ENCODE data around the gene ARID3B.
"Not testable (repeated sequence)": the region's sequence is repeated elsewhere in the genome, so short reads cannot be mapped to it uniquely, and the experiment has no call there.

The ARID3B gene, protein sequence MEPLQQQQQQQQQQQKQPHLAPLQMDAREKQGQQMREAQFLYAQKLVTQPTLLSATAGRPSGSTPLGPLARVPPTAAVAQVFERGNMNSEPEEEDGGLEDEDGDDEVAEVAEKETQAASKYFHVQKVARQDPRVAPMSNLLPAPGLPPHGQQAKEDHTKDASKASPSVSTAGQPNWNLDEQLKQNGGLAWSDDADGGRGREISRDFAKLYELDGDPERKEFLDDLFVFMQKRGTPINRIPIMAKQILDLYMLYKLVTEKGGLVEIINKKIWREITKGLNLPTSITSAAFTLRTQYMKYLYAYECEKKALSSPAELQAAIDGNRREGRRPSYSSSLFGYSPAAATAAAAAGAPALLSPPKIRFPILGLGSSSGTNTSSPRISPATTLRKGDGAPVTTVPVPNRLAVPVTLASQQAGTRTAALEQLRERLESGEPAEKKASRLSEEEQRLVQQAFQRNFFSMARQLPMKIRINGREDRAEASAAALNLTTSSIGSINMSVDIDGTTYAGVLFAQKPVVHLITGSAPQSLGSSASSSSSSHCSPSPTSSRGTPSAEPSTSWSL

DNA sequence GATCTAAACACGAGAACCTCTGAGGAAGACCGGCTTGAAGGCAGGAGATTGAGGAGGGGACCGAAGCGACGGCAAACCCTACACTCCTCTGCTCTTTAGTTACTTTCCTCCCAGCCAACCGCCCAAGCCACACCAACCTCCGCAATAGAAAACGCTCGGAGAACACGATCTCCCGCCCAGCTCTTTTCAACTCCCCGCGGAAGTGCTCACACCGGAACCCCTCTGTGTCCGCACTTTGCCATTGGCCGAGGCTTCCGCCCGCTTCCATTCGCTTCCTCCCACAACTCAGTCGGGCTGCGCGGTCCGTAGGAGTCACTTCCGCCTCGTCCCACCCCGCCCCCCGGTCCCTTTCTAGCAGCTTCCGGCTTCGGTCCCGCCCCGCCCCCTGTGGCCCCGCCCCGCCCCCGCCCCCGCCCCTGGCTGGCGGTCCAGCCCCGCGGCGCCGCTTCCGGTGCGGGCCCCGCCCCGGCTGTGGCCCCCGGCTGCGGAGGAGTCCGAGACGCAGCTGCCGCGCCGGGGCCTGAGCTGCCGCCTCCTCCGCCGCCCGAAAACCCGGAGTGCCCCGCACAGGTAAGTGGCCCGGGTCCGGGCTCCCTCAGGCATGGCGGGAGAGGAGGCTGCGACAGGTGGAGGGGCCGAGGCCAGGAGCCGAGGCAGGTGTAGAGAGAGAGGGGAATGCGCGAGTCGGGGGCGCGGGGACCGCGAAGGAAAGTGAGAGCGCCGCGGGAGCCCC lies at the start of gene ARID3B:
ARID3B (plus strand) TSS at position 460 of the 733 bp plus-strand sequence. CDS start 2,717 bp downstream, outside the sequence.
- ATAC-seq = peak; percentile 88

DNA sequence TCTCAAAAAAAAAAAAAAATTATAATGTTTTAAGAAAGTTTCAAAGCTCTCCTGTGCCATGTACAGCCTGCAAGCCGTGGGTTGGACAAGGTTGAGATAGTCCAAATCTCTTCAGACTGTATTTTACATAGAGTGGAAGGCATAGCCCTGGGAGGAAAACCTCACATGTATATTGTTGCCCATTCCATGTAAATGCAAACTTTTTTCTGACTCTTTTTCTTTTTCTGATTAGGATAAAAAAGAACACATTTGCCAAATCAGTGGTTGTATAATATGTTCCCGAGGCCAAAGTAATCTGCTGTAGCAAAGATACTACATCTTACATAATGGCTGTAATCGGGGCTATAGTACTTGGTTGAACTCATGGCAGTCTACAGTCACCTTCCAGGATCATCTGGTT lies 44.4 kb upstream of the ARID3B start:
- no peak for ATAC-seq

- no peak for ATAC-seq
Measured at GRCh38 chr15:74497584-74497983, 43.4 kb upstream of the ARID3B start.

DNA sequence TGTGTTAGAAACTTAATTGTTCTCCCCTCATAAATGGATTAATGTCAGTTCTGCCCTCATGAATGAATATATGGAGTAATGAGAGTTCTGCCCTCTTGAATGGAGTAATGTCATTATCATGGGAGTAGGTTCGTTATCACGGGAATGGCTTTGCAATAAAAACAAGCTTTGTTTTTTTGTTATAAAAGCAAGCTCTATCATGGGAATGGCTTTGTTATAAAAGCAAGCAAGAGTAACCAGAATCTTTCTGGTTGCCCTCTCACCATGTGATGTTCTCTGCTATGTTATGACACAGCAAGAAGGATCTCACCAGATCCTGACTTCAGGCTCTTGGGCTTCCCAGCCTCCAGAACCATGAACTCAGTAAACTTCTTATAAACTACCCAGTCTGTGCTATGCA lies 41.7 kb upstream of the ARID3B start:
- ATAC-seq = no peak

DNA sequence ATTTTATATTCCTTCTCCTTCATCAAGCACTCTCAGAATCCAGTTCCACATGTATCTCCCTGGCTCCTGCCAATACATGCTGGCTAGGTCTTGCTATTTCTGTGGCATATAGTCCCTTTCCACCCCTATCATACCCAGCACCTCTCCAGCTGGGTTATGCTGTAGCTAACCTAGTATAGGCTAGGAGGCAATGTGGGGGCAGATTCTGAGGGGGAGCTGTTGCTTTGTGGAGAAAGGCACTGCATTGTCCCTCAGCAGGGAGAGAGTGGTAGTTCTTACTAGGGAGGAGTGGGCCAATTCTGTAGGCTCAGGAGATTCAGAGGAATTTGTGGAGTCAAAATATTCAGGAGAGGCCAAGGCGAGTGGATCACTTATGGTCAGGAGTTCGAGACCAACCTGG lies 40.6 kb upstream of the ARID3B start:
- ATAC-seq = no peak

GRCh38 chr15:74502301-74502700 lies 38.7 kb upstream of the ARID3B start:
- no peak for ATAC-seq

DNA sequence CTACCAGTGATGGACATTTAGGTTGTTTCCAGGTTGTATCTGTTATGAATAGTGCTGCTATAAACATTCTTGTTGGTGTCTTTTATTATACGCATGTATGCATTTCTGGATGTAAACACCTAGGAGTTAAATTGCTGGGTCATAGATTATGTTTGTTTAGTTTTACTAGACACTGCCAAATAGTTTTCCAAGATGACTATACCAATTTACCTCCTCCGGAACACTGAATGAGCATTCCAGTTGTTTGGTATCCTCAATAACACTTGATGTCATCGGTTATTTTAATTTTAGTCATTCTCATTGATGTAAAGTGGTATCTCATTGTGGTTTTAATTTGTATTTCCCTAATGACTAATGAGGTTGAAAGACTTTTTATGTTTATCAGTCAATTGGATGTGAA lies 36.6 kb upstream of the ARID3B start:
- no peak for ATAC-seq

DNA sequence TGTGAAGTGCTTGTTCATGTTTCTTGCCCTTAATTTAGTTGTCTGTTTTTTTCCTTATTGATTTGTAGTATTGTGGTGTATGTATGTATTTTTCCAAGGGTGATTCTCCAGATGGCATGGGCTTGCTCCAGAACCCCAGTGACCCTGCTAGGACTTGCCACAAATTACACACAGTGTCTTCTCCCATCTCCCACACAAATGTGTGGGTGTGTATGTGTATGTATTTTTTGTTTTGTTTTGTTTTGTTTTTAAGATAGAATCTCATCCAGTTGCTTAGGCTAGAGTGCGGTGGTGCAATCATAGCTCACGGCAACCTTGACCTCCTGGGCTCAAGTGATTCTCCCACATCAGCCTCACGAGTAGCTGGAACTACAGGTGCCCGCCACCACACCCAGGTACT lies 36.2 kb upstream of the ARID3B start:
- no peak for ATAC-seq

GRCh38 chr15:74505837-74506514 lies 35.0 kb upstream of the ARID3B start:
- ATAC-seq = no peak

GRCh38 chr15:74506515-74506840 lies 34.5 kb upstream of the ARID3B start:
- ATAC-seq = no peak

DNA sequence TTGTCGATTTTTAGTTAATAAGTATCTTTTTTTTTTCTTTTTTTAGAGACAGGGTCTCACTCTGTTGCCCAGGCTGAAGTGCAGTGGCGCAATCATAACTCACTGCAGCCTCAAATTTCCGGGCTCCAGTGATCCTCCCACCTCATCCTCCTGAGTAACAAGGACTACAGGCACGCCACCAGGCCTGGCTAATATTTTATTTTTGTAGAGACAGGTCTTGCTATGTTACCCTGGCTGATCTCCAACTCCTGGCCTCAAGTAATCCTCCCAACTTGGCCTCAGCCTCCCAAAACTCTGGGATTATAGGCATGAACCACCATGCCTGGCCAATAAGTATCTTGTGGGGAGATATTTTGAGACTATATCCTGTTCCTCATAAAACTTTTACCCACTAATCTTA lies 29.4 kb upstream of the ARID3B start:
- no peak for ATAC-seq

- not testable (repeated sequence) for ATAC-seq
Measured at GRCh38 chr15:74514059-74514458, 27.0 kb upstream of the ARID3B start.

GRCh38 chr15:74517096-74517495 lies 23.9 kb upstream of the ARID3B start:
- no peak for ATAC-seq

- no peak for ATAC-seq
Measured at GRCh38 chr15:74519311-74519710, 21.7 kb upstream of the ARID3B start.

GRCh38 chr15:74520407-74520806 lies 20.6 kb upstream of the ARID3B start:
- no peak for ATAC-seq

GRCh38 chr15:74523982-74524381 lies 17.0 kb upstream of the ARID3B start:
- ATAC-seq = no peak

- no peak for ATAC-seq
Measured at GRCh38 chr15:74525309-74525708, 15.7 kb upstream of the ARID3B start.

- ATAC-seq = peak; percentile 91 to 96
Measured at GRCh38 chr15:74525945-74526344, 15.1 kb upstream of the ARID3B start.

- ATAC-seq = no peak
Measured at GRCh38 chr15:74528876-74529275, 12.1 kb upstream of the ARID3B start.

DNA sequence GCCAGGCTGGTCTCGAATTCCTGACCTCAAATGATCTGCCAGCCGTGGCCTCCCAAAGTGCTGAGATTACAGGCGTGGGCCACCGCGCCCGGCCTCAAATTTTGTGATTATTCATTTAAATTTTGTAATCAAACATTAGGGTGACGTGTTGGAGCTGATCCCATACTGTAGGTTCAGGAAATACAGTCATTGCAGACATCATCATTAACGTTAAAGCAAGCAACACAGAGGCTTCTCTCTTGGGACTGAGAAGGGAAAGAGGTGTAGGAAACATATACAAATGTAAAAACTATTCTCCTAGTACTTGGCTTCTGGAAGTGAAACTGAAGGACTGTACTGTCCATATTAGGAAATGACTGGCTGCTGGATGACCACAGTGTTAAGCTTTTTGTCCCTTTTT lies 11.1 kb upstream of the ARID3B start:
- ATAC-seq = no peak

GRCh38 chr15:74530771-74531143 lies 10.3 kb upstream of the ARID3B start:
- ATAC-seq = no peak

GRCh38 chr15:74531144-74531811 lies 9.7 kb upstream of the ARID3B start:
- no peak for ATAC-seq

Measured in activated CD4-positive, CD25-positive, alpha-beta regulatory T cell treated with anti-CD3 and anti-CD28 coated beads, Interleukin-2, amount 50 U/mL, for 24 hours (primary cell).